GM12864 (cell line): ENCODE measurements around the gene STK32C.

ENCODE experiments used
- DNase-seq: peaks from one replicate; pipeline ENCODE4 v3.0.0-alpha.2; 2011; ENCODE audit warnings: low read depth
- H3K4me3 ChIP-seq: 2 replicates; pipeline ENCODE4 v1.5.1; 2011; ENCODE audit warnings: mild to moderate bottlenecking, low read depth, low read length, control low read depth
- TF ChIP-seq, protein P1 (sequence below): IDR thresholded peaks from 2 replicates; pipeline ENCODE4 v1.5.1; 2011; ENCODE audit warnings: low read depth, mild to moderate bottlenecking, moderate library complexity, low read length, control low read depth, inconsistent platforms; ENCODE audit errors: missing control alignments

Gene STK32C

DNA sequence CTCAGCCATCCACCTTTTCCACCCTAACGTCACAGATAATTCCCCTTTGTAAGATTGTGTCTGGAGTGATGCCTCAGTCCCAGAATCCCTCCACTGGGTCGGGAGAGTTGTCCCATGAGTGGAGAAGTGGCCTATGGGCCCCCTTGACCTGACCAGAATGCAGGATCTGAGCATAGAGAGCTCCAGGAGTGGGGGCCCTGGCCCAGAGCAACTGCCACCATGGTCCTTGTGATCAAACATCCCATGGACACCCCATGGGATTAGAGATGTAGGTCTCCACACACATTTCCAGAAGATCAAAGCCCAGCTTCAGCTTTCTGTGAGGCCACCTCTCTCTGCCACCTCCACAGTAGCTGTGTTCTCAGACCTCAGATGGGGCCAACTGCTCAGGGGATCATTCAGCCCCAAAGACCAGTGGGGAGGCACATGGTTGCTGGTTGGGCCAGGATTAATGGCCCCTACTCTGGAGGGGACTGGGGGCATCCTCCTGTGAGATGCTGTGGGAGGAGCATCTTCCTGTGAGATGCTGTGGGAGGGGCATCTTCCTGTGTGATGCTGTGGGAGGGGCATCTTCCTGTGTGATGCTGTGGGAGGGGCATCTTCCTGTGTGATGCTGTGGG lies 149.5 kb downstream of the STK32C start:
- DNase-seq, result no peak
- H3K4me3 ChIP-seq, result no peak overlapping the region
- TF ChIP-seq, protein P1, sequence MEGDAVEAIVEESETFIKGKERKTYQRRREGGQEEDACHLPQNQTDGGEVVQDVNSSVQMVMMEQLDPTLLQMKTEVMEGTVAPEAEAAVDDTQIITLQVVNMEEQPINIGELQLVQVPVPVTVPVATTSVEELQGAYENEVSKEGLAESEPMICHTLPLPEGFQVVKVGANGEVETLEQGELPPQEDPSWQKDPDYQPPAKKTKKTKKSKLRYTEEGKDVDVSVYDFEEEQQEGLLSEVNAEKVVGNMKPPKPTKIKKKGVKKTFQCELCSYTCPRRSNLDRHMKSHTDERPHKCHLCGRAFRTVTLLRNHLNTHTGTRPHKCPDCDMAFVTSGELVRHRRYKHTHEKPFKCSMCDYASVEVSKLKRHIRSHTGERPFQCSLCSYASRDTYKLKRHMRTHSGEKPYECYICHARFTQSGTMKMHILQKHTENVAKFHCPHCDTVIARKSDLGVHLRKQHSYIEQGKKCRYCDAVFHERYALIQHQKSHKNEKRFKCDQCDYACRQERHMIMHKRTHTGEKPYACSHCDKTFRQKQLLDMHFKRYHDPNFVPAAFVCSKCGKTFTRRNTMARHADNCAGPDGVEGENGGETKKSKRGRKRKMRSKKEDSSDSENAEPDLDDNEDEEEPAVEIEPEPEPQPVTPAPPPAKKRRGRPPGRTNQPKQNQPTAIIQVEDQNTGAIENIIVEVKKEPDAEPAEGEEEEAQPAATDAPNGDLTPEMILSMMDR, result no peak
